ENCODE data around the gene ASTL.

Gene ASTL

GRCh38 chr2:96095116-96095636 lies 43.1 kb downstream of the ASTL start:
- Histone ChIP-seq H3K79me2 (ENCODE audit: insufficient read depth, low read length) (no peaks in the 10 kb centered on the region), H3K27me3 (ENCODE audit: insufficient read depth, low read length, poor library complexity) (no peaks in the 10 kb centered on the region), H3K4me2 (ENCODE audit: insufficient read depth, low read length) (no peak overlapping the region), H3K4me1 (ENCODE audit: insufficient read depth, low read length) (peaks cover 9% of the 10 kb centered on the region), H3K36me3 (ENCODE audit: insufficient read depth, low read length) (no peaks in the 10 kb centered on the region), H3K9ac (ENCODE audit: low read depth, low read length) (no peak overlapping the region), H3K4me3 (ENCODE audit: low read depth in 1 of 2, low read length in 2 of 2) (no peak overlapping the region), H3K27ac (ENCODE audit: low read length) (no peak overlapping the region), H4K20me1 (ENCODE audit: insufficient read depth, low read length) (no peaks in the 10 kb centered on the region), H3K9me3 (ENCODE audit: insufficient read depth, low read length, severe bottlenecking) (no peaks in the 10 kb centered on the region), H2AFZ (ENCODE audit: low read depth, low read length) (no peak overlapping the region)
- DNase-seq (no peak), ATAC-seq (ENCODE audit: insufficient read depth, low read depth) (no peak)
- TF ChIP-seq EZH2 (IDR thresholded peaks at IDR 0.05; ENCODE audit: borderline replicate concordance, low read depth, low read length, severe bottlenecking) (no peak), CTCF (IDR thresholded peaks at IDR 0.05; ENCODE audit: borderline replicate concordance, extremely low read depth, low read length, poor library complexity, severe bottlenecking) (no peak)

GRCh38 chr2:96093528-96093927 lies 44.8 kb downstream of the ASTL start:
- Histone ChIP-seq H3K27ac (ENCODE audit: low read length) (no peak overlapping the region), H3K4me2 (ENCODE audit: insufficient read depth, low read length) (no peak overlapping the region), H3K27me3 (ENCODE audit: insufficient read depth, low read length, poor library complexity) (no peaks in the 10 kb centered on the region), H3K9me3 (ENCODE audit: insufficient read depth, low read length, severe bottlenecking) (no peaks in the 10 kb centered on the region), H2AFZ (ENCODE audit: low read depth, low read length) (no peak overlapping the region), H3K79me2 (ENCODE audit: insufficient read depth, low read length) (no peaks in the 10 kb centered on the region), H3K4me1 (ENCODE audit: insufficient read depth, low read length) (no peaks in the 10 kb centered on the region), H3K36me3 (ENCODE audit: insufficient read depth, low read length) (no peaks in the 10 kb centered on the region), H3K4me3 (ENCODE audit: low read depth in 1 of 2, low read length in 2 of 2) (no peak overlapping the region), H3K9ac (ENCODE audit: low read depth, low read length) (no peak overlapping the region), H4K20me1 (ENCODE audit: insufficient read depth, low read length) (no peaks in the 10 kb centered on the region)
- TF ChIP-seq EZH2 (IDR thresholded peaks at IDR 0.05; ENCODE audit: borderline replicate concordance, low read depth, low read length, severe bottlenecking), result no peak
- TF ChIP-seq CTCF (IDR thresholded peaks at IDR 0.05; ENCODE audit: borderline replicate concordance, extremely low read depth, low read length, poor library complexity, severe bottlenecking), result no peak
- no peak for ATAC-seq (ENCODE audit: insufficient read depth, low read depth)
- DNase-seq, result no peak

GRCh38 chr2:96092951-96093350 lies 45.4 kb downstream of the ASTL start:
- no peaks in the 10 kb centered on the region for H3K9me3 ChIP-seq (ENCODE audit: insufficient read depth, low read length, severe bottlenecking)
- H3K4me2 ChIP-seq (ENCODE audit: insufficient read depth, low read length), result no peak overlapping the region
- DNase-seq, result no peak
- H2AFZ ChIP-seq (ENCODE audit: low read depth, low read length), result no peak overlapping the region
- H3K36me3 ChIP-seq (ENCODE audit: insufficient read depth, low read length), result no peaks in the 10 kb centered on the region
- H3K9ac ChIP-seq (ENCODE audit: low read depth, low read length), result no peak overlapping the region
- H3K27ac ChIP-seq (ENCODE audit: low read length), result no peak overlapping the region
- no peaks in the 10 kb centered on the region for H4K20me1 ChIP-seq (ENCODE audit: insufficient read depth, low read length)
- ATAC-seq (ENCODE audit: insufficient read depth, low read depth), result no peak
- H3K4me1 ChIP-seq (ENCODE audit: insufficient read depth, low read length), result no peaks in the 10 kb centered on the region
- no peaks in the 10 kb centered on the region for H3K27me3 ChIP-seq (ENCODE audit: insufficient read depth, low read length, poor library complexity)
- no peak for TF ChIP-seq EZH2 (IDR thresholded peaks at IDR 0.05; ENCODE audit: borderline replicate concordance, low read depth, low read length, severe bottlenecking)
- no peak for TF ChIP-seq CTCF (IDR thresholded peaks at IDR 0.05; ENCODE audit: borderline replicate concordance, extremely low read depth, low read length, poor library complexity, severe bottlenecking)
- H3K4me3 ChIP-seq (ENCODE audit: low read depth in 1 of 2, low read length in 2 of 2), result no peak overlapping the region
- no peaks in the 10 kb centered on the region for H3K79me2 ChIP-seq (ENCODE audit: insufficient read depth, low read length)

DNA sequence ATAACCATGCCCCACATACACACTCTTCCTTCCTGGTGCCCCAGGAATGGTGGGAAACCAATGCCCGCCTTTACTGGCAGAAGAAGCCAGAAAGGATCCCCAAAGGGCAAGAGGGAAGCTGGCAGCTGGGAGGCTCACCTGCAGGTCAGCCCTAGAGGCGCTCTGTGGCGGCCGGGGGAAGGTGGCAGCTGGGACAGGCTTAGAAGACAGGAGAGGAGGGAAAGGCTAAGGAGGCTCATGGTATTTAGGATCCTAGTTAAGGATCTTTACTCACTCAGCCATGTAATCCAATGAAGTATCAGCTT lies 45.8 kb downstream of the ASTL start:
- Histone ChIP-seq H3K36me3 (ENCODE audit: insufficient read depth, low read length) (no peaks in the 10 kb centered on the region), H3K9me3 (ENCODE audit: insufficient read depth, low read length, severe bottlenecking) (no peaks in the 10 kb centered on the region), H3K4me1 (ENCODE audit: insufficient read depth, low read length) (no peaks in the 10 kb centered on the region), H3K27ac (ENCODE audit: low read length) (no peak overlapping the region), H2AFZ (ENCODE audit: low read depth, low read length) (no peak overlapping the region), H3K27me3 (ENCODE audit: insufficient read depth, low read length, poor library complexity) (no peaks in the 10 kb centered on the region), H3K9ac (ENCODE audit: low read depth, low read length) (no peak overlapping the region), H3K79me2 (ENCODE audit: insufficient read depth, low read length) (no peaks in the 10 kb centered on the region), H4K20me1 (ENCODE audit: insufficient read depth, low read length) (no peaks in the 10 kb centered on the region), H3K4me2 (ENCODE audit: insufficient read depth, low read length) (no peak overlapping the region), H3K4me3 (ENCODE audit: low read depth in 1 of 2, low read length in 2 of 2) (no peak overlapping the region)
- no peak for DNase-seq
- TF ChIP-seq CTCF (IDR thresholded peaks at IDR 0.05; ENCODE audit: borderline replicate concordance, extremely low read depth, low read length, poor library complexity, severe bottlenecking) (no peak), EZH2 (IDR thresholded peaks at IDR 0.05; ENCODE audit: borderline replicate concordance, low read depth, low read length, severe bottlenecking) (no peak)
- no peak for ATAC-seq (ENCODE audit: insufficient read depth, low read depth)

All from DND-41 (cell line).